Measurements from ENCODE around the gene SLCO2B1.

GRCh38 chr11:75163921-75164849 lies 13.3 kb downstream of the SLCO2B1 start:
- TF ChIP-seq, protein P1, sequence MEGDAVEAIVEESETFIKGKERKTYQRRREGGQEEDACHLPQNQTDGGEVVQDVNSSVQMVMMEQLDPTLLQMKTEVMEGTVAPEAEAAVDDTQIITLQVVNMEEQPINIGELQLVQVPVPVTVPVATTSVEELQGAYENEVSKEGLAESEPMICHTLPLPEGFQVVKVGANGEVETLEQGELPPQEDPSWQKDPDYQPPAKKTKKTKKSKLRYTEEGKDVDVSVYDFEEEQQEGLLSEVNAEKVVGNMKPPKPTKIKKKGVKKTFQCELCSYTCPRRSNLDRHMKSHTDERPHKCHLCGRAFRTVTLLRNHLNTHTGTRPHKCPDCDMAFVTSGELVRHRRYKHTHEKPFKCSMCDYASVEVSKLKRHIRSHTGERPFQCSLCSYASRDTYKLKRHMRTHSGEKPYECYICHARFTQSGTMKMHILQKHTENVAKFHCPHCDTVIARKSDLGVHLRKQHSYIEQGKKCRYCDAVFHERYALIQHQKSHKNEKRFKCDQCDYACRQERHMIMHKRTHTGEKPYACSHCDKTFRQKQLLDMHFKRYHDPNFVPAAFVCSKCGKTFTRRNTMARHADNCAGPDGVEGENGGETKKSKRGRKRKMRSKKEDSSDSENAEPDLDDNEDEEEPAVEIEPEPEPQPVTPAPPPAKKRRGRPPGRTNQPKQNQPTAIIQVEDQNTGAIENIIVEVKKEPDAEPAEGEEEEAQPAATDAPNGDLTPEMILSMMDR (IDR thresholded peaks at IDR 0.05), result no peak
- TF ChIP-seq EP300 (IDR thresholded peaks at IDR 0.05) (no peak), POLR2A (IDR thresholded peaks at IDR 0.05) (no peak)

Measured in gastroesophageal sphincter (tissue), 3 donors.